ENCODE measurements around the gene TENM4. TPM values are rescaled to one million over a fixed set of nuclear protein-coding genes. Genes with fewer than 3 reads are reported as not detected.

The TENM4 gene
- total RNA-seq, 1 experiment from 2014 or later, result 25.0 TPM

GRCh38 chr11:79113054-79113690 lies 327.7 kb downstream of the TENM4 start:
- Mint-ChIP-seq H3K27ac (no peak overlapping the region), H3K4me1 (peaks cover 10% of the 10 kb centered on the region), H3K36me3 (no peaks in the 10 kb centered on the region), H3K9me3 (peaks cover 9% of the 10 kb centered on the region; the same call in 1 of the 2 replicates), H3K27me3 (ENCODE audit: low read depth) (no peaks in the 10 kb centered on the region), H3K4me3 (no peak overlapping the region)
- POLR2A ChIA-PET, result no interaction called here
- DNase-seq (ENCODE audit: low spot score), result no peak
- no peak for TF ChIP-seq JUN (CRISPR knock-in tag; IDR thresholded peaks at IDR 0.05)
- no peak for TF ChIP-seq ATF3 (CRISPR knock-in tag; conservative IDR thresholded peaks at IDR 0.05)
- TF ChIP-seq ZNF416 (CRISPR knock-in tag; IDR thresholded peaks at IDR 0.05), result no peak
- no peak for TF ChIP-seq FOXK1 (CRISPR knock-in tag; IDR thresholded peaks at IDR 0.05)
- CTCF ChIA-PET, result interaction anchor here (0.9 kb wide), 1 partner anchor 13 kb away, joined by 4 read pairs; no protein-coding TSS in a partner anchor
- no peak for ATAC-seq

GRCh38 chr11:79110796-79111195 lies 330.0 kb downstream of the TENM4 start:
- Mint-ChIP-seq H3K9me3 (peaks cover 9% of the 10 kb centered on the region; the same call in 1 of the 2 replicates), H3K4me1 (peaks cover 10% of the 10 kb centered on the region), H3K4me3 (no peak overlapping the region), H3K27me3 (ENCODE audit: low read depth) (no peaks in the 10 kb centered on the region), H3K27ac (no peak overlapping the region), H3K36me3 (no peaks in the 10 kb centered on the region)
- CTCF ChIA-PET, result interaction anchor here (2.2 to 3.0 kb wide), 2 partner anchors 11 to 465 kb away, joined by 8 to 22 read pairs; no protein-coding TSS in a partner anchor
- ATAC-seq (no peak), DNase-seq (ENCODE audit: low spot score) (no peak)
- TF ChIP-seq ZNF219 (CRISPR knock-in tag; IDR thresholded peaks at IDR 0.05; ENCODE audit: borderline replicate concordance), result no peak
- no peak for TF ChIP-seq JUN (CRISPR knock-in tag; IDR thresholded peaks at IDR 0.05)
- TF ChIP-seq ATF2 (CRISPR knock-in tag; IDR thresholded peaks at IDR 0.05; ENCODE audit: borderline replicate concordance, low read depth), result no peak
- no peak for TF ChIP-seq ERG (CRISPR knock-in tag; IDR thresholded peaks at IDR 0.05)
- TF ChIP-seq FOXJ3 (CRISPR knock-in tag; IDR thresholded peaks at IDR 0.05; ENCODE audit: borderline replicate concordance), result no peak
- TF ChIP-seq RORB (CRISPR knock-in tag; IDR thresholded peaks at IDR 0.05), result no peak
- POLR2A ChIA-PET, result no interaction called here

- Mint-ChIP-seq H3K36me3 (no peaks in the 10 kb centered on the region), H3K4me3 (no peak overlapping the region), H3K9me3 (peaks cover 7% of the 10 kb centered on the region; the same call in 1 of the 2 replicates), H3K27me3 (ENCODE audit: low read depth) (no peaks in the 10 kb centered on the region), H3K27ac (no peak overlapping the region), H3K4me1 (peaks cover 10% of the 10 kb centered on the region)
- TF ChIP-seq ZBTB43 (CRISPR knock-in tag; IDR thresholded peaks at IDR 0.05) (no peak), SP1 (CRISPR knock-in tag; conservative IDR thresholded peaks at IDR 0.05) (no peak), RORB (CRISPR knock-in tag; IDR thresholded peaks at IDR 0.05) (no peak), ZNF121 (CRISPR knock-in tag; IDR thresholded peaks at IDR 0.05) (no peak), FOXK1 (CRISPR knock-in tag; IDR thresholded peaks at IDR 0.05) (no peak), MXD4 (CRISPR knock-in tag; IDR thresholded peaks at IDR 0.05; ENCODE audit: borderline replicate concordance) (no peak), ZMAT4 (CRISPR knock-in tag; IDR thresholded peaks at IDR 0.05) (no peak), ELF4 (CRISPR knock-in tag; IDR thresholded peaks at IDR 0.05; ENCODE audit: low read depth) (no peak), FOXJ3 (CRISPR knock-in tag; IDR thresholded peaks at IDR 0.05; ENCODE audit: borderline replicate concordance) (no peak), ZNF281 (CRISPR knock-in tag; IDR thresholded peaks at IDR 0.05) (no peak), IRF1 (CRISPR knock-in tag; IDR thresholded peaks at IDR 0.05) (no peak), ZNF263 (CRISPR knock-in tag; IDR thresholded peaks at IDR 0.05; ENCODE audit: low read depth) (no peak)
- ChIA-PET POLR2A (no interaction called here), CTCF (interaction anchor here (1.4 to 3.0 kb wide), 3 partner anchors 10 to 464 kb away, joined by 3 to 22 read pairs (median 8); no protein-coding TSS in a partner anchor)
- DNase-seq (ENCODE audit: low spot score), result no peak
- ATAC-seq, result no peak
These were observed 330.5 kb downstream of the TENM4 start for GRCh38 chr11:79110321-79110720.

Data from WTC11 (cell line).